IPS DF 6.9 (cell line): ENCODE measurements around the gene CNN2.

Experiments used
- DNase-seq: peaks from one replicate; pipeline ENCODE4 v3.0.0-alpha.2; 2013; ENCODE audit warnings: low read depth, low spot score
- H3K27ac ChIP-seq: one replicate; pipeline ENCODE4 v1.5.1; 2013; ENCODE audit warnings: low read length, control low read depth
- H3K27me3 ChIP-seq: 2 replicates; pipeline ENCODE4 v1.6.1; 2013; ENCODE audit warnings: mild to moderate bottlenecking, low read length; ENCODE audit not compliant: control insufficient read depth, insufficient read depth
- H3K36me3 ChIP-seq: 2 replicates; pipeline ENCODE4 v1.6.1; 2013; ENCODE audit warnings: low read length; ENCODE audit not compliant: control insufficient read depth, insufficient read depth
- H3K4me1 ChIP-seq: 2 replicates; pipeline ENCODE4 v1.6.1; 2013; ENCODE audit warnings: low read length; ENCODE audit not compliant: control insufficient read depth, insufficient read depth
- H3K4me3 ChIP-seq: 2 replicates; pipeline ENCODE4 v1.5.1; 2013; ENCODE audit warnings: mild to moderate bottlenecking, low read length
- H3K9me3 ChIP-seq: 2 replicates; pipeline ENCODE4 v1.6.1; 2013; ENCODE audit warnings: low read length, inconsistent platforms; ENCODE audit not compliant: control insufficient read depth, insufficient read depth
- WGBS: extraction: QIAGEN DNeasy Blood & Tissue Kit; methylation state at CpG from one replicate; pipeline ENCODE4 v1.1.7; 2013; ENCODE audit warnings: mixed read lengths, missing lambda C conversion rate; ENCODE audit not compliant: insufficient read length, insufficient coverage; 5-methylcytosine and 5-hydroxymethylcytosine counted together

The CNN2 gene

GRCh38 chr19:1051791-1052190 lies 25.4 kb downstream of the CNN2 start:
- no peak for DNase-seq
- Histone ChIP-seq H3K36me3 (peaks cover 14% of the 10 kb centered on the region; the same call in 1 of the 2 replicates), H3K9me3 (peaks cover 4% of the 10 kb centered on the region), H3K4me3 (no peak overlapping the region), H3K4me1 (no peaks in the 10 kb centered on the region), H3K27ac (no peak overlapping the region), H3K27me3 (no peaks in the 10 kb centered on the region)
- WGBS: no CpG with 5 or more reads among the region's 17 CpGs

- H3K4me1 ChIP-seq: no peaks in the 10 kb centered on the region
- peaks cover 9% of the 10 kb centered on the region for H3K9me3 ChIP-seq
- 89% methylated on average over 1 of the region's 5 CpGs for WGBS
Observed at GRCh38 chr19:1052349-1052975, 26.1 kb downstream of the CNN2 start.

GRCh38 chr19:1053176-1054101 lies 27.0 kb downstream of the CNN2 start:
- Histone ChIP-seq H3K4me3 (no peak overlapping the region), H3K9me3 (peaks cover 9% of the 10 kb centered on the region), H3K27me3 (no peaks in the 10 kb centered on the region), H3K36me3 (peaks cover 10% of the 10 kb centered on the region; the same call in 1 of the 2 replicates), H3K4me1 (no peaks in the 10 kb centered on the region), H3K27ac (no peak overlapping the region)
- no peak for DNase-seq
- WGBS: no CpG with 5 or more reads among the region's 31 CpGs

More at GRCh38 chr19:1052349-1052975, 26.1 kb downstream of the CNN2 start:
- Histone ChIP-seq H3K36me3 (peaks cover 10% of the 10 kb centered on the region), H3K27ac (no peak overlapping the region), H3K27me3 (no peaks in the 10 kb centered on the region), H3K4me3 (no peak overlapping the region)
- DNase-seq: no peak

GRCh38 chr19:1054102-1055027 lies 28.0 kb downstream of the CNN2 start:
- H3K9me3 ChIP-seq: peaks cover 12% of the 10 kb centered on the region
- peaks cover 13% of the 10 kb centered on the region; the same call in 1 of the 2 replicates for H3K36me3 ChIP-seq
- no peaks in the 10 kb centered on the region for H3K4me1 ChIP-seq
- DNase-seq: no peak
- no CpG with 5 or more reads among the region's 28 CpGs for WGBS
- no peak overlapping the region for H3K27ac ChIP-seq
- H3K4me3 ChIP-seq: no peak overlapping the region
- no peaks in the 10 kb centered on the region for H3K27me3 ChIP-seq

GRCh38 chr19:1055028-1055425 lies 28.6 kb downstream of the CNN2 start:
- H3K27ac ChIP-seq: no peak overlapping the region
- no peak for DNase-seq
- no CpG with 5 or more reads among the region's 14 CpGs for WGBS
- peaks cover 13% of the 10 kb centered on the region; the same call in 1 of the 2 replicates for H3K36me3 ChIP-seq
- H3K4me1 ChIP-seq: no peaks in the 10 kb centered on the region
- no peak overlapping the region for H3K4me3 ChIP-seq
- H3K27me3 ChIP-seq: no peaks in the 10 kb centered on the region
- H3K9me3 ChIP-seq: peaks cover 12% of the 10 kb centered on the region

GRCh38 chr19:1055886-1056620 lies 29.6 kb downstream of the CNN2 start:
- H3K27ac ChIP-seq: no peak overlapping the region
- no peak for DNase-seq
- no peaks in the 10 kb centered on the region for H3K27me3 ChIP-seq
- H3K4me3 ChIP-seq: no peak overlapping the region
- no CpG with 5 or more reads among the region's 20 CpGs for WGBS
- peaks cover 12% of the 10 kb centered on the region for H3K9me3 ChIP-seq
- no peaks in the 10 kb centered on the region for H3K4me1 ChIP-seq
- H3K36me3 ChIP-seq: peaks cover 13% of the 10 kb centered on the region; the same call in 1 of the 2 replicates

GRCh38 chr19:1057176-1057855 lies 30.9 kb downstream of the CNN2 start:
- WGBS: no CpG with 5 or more reads among the region's 3 CpGs
- Histone ChIP-seq H3K4me3 (no peak overlapping the region), H3K27ac (no peak overlapping the region), H3K27me3 (no peaks in the 10 kb centered on the region), H3K9me3 (peaks cover 12% of the 10 kb centered on the region), H3K36me3 (peaks cover 13% of the 10 kb centered on the region; the same call in 1 of the 2 replicates), H3K4me1 (no peaks in the 10 kb centered on the region; the same call in 1 of the 2 replicates)
- no peak for DNase-seq

GRCh38 chr19:1058112-1058511 lies 31.7 kb downstream of the CNN2 start:
- DNase-seq: no peak
- peaks cover 12% of the 10 kb centered on the region for H3K9me3 ChIP-seq
- H3K27ac ChIP-seq: no peak overlapping the region
- H3K4me3 ChIP-seq: no peak overlapping the region
- no peaks in the 10 kb centered on the region; the same call in 1 of the 2 replicates for H3K4me1 ChIP-seq
- peaks cover 13% of the 10 kb centered on the region; the same call in 1 of the 2 replicates for H3K36me3 ChIP-seq
- no CpG with 5 or more reads among the region's 5 CpGs for WGBS
- H3K27me3 ChIP-seq: no peaks in the 10 kb centered on the region

- no peak overlapping the region for H3K27ac ChIP-seq
- peaks cover 6% of the 10 kb centered on the region for H3K4me1 ChIP-seq
- peaks cover 13% of the 10 kb centered on the region; the same call in 1 of the 2 replicates for H3K36me3 ChIP-seq
- no peak for DNase-seq
- H3K9me3 ChIP-seq: peaks cover 12% of the 10 kb centered on the region
- H3K27me3 ChIP-seq: no peaks in the 10 kb centered on the region
- no peak overlapping the region for H3K4me3 ChIP-seq
- no CpG with 5 or more reads among the region's 5 CpGs for WGBS
Observed at GRCh38 chr19:1060689-1061088, 34.3 kb downstream of the CNN2 start.
